Lower leg skin (tissue), 3 donors: ENCODE data around the gene MUC5AC.

ENCODE experiments used
- CTCF ChIP-seq, 3 donors: fragments of 450-650 bp; IDR thresholded peaks; one replicate each; pipeline ENCODE4 v1.5.1; 2016; ENCODE audit warnings: antibody characterized with exemption in 3 of 3, mild to moderate bottlenecking in 3 of 3, moderate library complexity in 2 of 3
- POLR2A ChIP-seq, 2 donors: fragments of 450-650 bp; IDR thresholded peaks; one replicate each; pipeline ENCODE4 v1.6.1; 2016 to 2017; ENCODE audit warnings: antibody characterized with exemption in 2 of 2, mild to moderate bottlenecking in 1 of 2, moderate library complexity in 1 of 2

DNA sequence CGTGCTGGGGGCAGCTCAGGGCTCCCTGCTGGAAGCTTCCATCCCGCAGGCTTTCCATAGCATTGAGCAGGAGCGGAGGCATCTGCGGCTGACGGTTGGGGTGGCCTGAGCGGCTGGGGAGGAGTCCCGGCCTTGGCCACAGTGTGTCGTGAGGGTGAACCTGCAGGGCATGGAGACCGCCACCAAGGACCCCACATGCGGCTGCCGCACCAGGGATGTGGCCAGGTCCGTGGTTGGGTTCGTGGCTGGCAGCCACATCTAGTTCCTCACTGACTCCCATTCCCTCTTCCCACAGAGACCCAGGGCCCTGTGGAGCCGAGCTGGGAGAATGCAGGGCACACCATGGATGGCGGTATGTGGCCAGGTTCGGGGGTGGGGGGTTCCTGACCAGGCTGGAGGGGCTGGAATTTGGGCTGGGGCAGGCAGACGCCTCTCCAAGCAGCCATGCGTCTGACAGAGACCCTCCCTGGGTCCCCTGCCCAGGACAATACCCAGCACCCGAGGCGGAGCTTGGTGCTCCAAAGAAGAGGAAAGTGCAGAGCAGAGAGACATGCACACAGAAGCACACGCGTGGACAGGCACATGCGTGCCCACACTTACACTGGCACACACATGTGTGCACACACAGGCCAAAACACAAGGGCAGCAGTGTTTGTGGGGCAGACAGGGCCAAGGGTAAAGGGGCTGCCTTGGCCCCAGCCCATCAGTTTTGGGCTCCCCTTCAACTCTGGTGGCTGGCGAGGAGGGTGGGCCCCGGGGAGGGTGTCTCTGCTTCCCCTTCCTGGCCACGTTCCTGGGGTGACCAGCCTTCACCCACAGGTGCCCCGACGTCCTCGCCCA, 67.9 kb downstream of the MUC5AC start:
- TF ChIP-seq CTCF (IDR thresholded peaks at IDR 0.05) (no peak), POLR2A (IDR thresholded peaks at IDR 0.05) (no peak)
